Measurements from ENCODE around the gene SELENOV.

Gene SELENOV

DNA sequence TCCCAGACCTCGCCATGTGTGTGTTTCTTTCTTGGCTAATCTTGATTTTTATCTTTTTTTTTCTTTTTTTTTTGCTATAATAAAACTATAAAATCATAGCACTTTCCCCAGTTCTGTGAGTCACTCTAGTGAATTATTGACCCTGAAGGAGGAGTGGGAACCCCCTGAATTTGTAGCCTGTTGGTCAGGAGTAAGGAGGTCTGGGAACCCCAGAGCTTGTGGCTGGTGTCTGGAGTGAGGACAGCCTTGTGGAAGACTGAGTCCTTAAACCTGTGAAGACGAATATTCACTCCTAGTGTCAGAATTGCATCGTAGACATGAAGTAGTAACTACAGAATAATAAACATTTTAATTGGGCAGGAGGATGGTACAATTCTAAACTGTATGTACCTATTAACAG, 10.3 kb downstream of the SELENOV start:
- no peak for DNase-seq

GRCh38 chr19:39531834-39532232, 16.9 kb downstream of the SELENOV start:
- DNase-seq = no peak

DNA sequence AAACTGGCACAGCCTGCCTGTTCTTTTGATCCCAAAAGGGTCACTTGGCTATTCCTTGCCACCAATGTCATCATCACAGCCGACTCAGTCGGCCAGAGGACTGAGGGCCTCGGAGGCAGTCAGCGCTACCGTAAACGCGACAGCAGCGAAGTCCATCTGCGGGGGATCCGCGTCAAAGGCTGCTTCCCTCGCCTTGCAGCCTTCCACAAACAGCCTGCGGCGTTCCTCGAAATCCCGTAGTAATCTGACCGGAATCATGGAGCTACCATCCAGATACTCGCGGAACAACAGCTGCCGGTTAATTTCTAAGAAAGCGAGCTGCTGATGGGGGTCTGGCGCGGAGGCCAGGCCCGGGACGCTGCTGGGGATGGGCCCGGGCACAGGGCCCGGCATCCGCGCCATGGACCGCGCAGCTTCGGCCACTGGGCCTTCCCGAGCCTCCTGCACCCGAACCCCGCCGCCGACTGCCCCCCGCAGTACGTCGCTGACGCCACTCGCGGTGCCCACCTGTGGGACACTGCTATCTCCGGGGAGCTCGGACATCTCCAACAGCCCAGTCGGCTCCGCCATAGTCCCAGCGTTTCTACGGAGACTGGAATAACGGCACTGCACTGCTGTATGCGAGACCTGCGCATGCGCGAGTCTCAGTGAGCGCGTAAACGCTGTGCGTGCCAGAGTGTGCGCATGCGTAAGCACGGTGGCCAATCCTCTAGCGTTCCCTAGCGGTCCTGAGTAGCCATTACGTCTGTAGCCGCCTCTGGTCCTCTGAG, 17.5 kb downstream of the SELENOV start, which contains the start of gene EID2B:
EID2B (minus strand) TSS at position 620 of the 770 bp plus-strand sequence; CDS start at position 570, 50 bp downstream.
- DNase-seq = peak; percentile 96

DNA sequence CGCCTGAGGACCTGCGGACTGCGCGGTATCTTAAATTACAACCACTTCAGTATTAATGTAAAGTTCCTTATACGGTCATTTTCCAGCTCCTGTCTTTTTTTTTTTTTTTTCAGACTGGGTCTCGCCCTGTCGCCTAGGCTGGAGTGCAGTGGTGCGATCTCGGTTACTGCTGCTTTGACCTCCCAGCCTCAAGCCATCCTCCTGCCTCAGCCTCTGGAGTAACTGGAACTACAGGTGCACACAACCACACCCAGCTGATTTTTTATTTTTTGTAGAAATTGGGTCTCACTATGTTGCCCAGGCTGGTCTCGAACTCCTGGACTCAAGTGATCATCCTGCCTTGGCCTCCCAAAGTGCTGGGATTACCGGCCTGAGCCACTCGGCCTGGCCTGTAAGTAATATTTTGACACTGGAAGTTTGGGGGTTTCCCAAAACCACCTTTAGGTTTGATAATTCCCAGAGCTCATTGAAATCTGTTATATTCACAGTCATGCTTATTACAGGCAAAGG, 18.1 kb downstream of the SELENOV start:
- DNase-seq = no peak

DNA sequence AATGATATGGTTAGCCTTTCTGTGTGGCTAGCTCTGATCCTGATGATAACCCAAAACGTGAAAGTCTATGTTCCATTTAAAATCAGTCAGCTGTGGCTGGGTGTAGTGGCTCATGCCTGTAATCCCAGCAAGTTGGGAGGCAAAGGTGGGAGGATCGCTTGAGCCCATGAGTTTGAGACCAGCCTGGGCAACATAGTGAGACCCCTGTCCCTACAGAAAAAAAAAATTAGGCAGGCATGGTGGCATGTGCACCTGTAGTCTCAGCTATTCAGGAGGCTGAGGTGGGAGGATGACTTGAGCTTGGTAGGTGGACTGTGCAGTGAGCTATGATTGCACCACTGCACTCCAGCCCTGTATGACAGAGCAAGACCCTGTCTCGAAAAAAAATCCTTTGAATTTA, 18.9 kb downstream of the SELENOV start:
- no peak for DNase-seq

- no peak for DNase-seq
These were observed 24.2 kb downstream of the SELENOV start for GRCh38 chr19:39539165-39539517.

DNA sequence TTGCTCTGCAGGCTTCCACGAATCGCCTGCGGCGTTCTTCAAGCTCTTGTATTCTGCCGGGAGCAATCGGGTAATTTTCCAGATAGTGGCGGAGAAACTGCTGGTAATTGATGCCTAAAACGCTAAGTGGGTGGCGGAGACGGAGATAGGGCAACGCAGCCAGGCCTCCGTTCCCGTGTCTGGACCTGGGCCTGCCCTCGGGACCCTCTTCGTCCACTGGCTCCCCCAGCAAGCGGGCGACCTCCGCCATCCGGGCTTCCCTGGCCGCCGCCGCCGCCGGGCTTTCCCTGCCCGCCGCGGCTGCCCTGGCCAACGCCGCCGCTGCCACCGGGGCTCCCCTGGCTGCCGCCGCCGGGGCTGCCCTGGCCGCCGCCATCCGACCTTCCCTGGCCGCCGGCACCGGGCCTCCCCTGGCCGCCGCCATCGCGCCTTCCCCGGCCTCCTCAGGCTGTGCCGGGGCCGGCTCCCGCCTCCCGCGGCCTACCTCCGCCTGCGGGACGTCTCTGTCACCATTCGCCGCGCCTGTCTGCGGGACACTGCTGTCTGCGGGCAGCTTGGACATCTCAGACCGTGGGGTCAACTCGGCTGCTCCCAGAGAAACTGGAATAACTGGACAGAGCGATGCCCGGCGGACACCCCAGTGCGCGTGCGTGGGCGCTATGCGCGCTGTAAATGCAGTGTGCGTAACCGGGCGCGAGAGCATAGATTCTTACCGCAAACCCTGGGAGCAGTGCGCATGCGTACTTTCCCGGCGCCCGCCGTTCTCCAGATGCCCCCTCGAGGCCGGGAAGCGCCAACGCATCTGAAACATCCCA, 24.8 kb downstream of the SELENOV start, which contains the start of gene EID2:
EID2 (minus strand) TSS at position 644 of the 815 bp plus-strand sequence; CDS start at position 562, 82 bp downstream.
- DNase-seq = peak; percentile 97

GRCh38 chr19:39540333-39540673, 25.4 kb downstream of the SELENOV start:
- DNase-seq = no peak

DNA sequence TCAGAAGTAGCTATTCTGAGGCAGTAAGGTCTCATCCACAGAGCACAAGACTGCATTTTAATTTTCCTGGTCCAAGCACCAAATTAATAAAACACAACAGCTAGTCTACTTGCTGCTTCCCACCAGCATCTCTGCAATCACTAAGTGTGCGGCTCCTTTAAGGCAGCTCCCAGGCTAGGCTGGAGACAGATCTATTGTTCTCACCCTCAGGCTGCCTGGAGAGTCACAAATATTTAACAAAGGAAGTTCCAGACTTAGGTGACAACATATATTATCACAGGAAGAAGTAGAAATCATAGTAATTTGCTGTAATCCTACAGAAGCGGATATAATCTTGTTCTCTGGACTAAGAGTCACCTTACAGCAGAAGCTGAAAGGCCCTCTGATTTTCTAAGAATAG, 27.3 kb downstream of the SELENOV start:
- DNase-seq = no peak

GRCh38 chr19:39543477-39543857, 28.5 kb downstream of the SELENOV start:
- no peak for DNase-seq

GRCh38 chr19:39544226-39544903, 29.4 kb downstream of the SELENOV start:
- peak; percentile 30 for DNase-seq

GRCh38 chr19:39544911-39545310, 30.0 kb downstream of the SELENOV start:
- DNase-seq = no peak

GRCh38 chr19:39546599-39546998, 31.7 kb downstream of the SELENOV start:
- DNase-seq = peak; percentile 45

- no peak for DNase-seq
These were observed 35.3 kb downstream of the SELENOV start for GRCh38 chr19:39550197-39550596.

- no peak for DNase-seq
These were observed 38.2 kb downstream of the SELENOV start for GRCh38 chr19:39553082-39553652.

DNA sequence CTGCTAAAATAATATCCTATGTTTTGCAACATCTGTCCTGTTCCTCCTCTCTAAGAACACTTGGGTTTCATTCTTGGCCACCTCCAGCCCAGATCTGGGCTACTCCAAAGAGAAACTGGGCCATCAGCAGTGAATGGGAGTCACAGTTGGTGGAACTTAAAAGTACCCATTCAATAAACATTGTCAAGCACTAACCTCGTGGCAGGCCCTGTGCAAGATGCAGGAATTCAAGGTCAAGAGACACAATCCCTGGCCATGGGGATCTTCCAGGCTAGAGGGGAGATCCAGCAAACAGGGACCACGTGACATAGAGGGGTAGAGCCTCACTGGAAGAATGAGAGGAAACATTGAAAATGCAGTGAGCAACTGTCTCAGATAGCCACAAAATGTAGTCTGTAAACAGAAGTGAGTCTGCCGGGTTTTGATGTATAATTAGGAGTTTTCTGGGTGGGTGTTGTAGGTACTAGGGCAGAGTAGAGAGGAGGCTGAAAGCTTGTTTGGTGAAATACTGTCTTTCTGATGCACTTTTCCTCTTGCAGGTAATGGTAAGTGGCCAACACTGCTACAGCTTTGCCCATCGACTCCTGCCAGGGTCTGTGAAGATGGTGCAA, 39.9 kb downstream of the SELENOV start:
- no peak for DNase-seq

GRCh38 chr19:39555883-39556282, 40.9 kb downstream of the SELENOV start:
- DNase-seq = no peak

DNA sequence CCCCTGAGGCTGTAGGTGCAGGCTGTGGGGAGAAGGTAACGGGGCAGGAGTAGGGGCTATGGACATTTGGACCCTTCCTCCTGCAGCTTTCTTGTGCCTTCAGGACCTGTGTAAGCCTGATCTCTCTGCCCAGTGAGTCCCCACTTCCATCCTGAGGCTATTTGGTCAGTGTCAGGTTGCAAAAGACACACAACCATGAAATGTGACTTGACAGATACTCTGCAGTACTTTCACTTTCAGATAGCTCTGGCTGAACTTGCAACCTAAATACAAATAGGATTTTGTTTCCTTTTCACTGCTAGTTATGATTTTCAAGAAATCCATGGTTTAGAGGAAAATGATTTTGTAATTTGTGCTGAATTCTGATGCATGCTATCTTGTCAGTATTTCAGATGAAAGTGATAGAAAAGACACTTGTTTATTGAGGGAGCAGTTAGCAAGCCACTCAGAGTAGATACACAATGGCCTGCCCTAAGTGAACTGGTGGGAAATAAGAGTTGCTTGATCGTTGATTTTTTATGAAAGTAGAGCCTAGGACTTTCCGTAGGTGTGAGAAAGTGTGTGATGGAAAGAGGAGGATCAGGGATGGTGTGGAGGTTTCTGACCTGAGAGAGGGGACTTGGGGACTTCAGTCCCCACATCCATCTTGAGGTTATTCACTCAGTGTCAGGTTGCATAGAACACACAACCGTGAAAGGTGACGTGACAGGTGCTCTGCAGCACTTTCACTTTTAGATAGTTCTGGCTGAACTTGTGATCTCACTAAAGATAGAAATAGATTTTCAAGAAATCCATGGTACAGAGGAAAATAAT, 43.1 kb downstream of the SELENOV start:
- DNase-seq = peak; percentile 22

DNA sequence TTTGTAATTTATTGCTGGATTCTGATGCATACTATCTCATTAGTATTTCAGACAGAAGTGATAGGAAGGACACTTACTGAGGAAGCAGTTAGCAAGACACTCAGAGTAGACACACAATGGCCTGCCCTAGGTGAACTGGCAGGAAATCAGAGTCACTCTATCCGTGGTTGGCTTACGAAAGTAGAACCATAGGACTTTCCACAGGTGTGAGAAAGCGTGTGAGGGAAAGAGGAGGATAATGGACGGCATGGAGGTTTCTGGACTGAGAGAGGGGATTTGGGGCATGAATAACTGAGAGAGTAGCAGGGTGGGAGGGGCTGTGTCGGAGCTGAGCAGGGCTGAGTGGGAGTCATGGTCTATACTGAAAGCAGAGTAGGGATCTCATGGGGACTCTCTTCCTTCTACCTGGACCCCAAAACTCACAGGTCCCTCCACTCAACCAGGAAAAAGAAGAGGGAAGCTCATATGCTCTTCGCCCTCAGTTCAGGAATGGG, 43.7 kb downstream of the SELENOV start:
- DNase-seq = peak; percentile 18

- DNase-seq = no peak
These were observed 48.5 kb downstream of the SELENOV start for GRCh38 chr19:39563408-39563807.

GRCh38 chr19:39566064-39566463, 51.1 kb downstream of the SELENOV start:
- DNase-seq = no peak

All from activated CD4-positive, alpha-beta T cell treated with anti-CD3 and anti-CD28 coated beads for 48 hours (primary cell).